ENCODE data around the gene TUBA1C.

Gene TUBA1C

GRCh38 chr12:49288412-49288853 lies 23.6 kb downstream of the TUBA1C start:
- H3K4me3 ChIP-seq (ENCODE audit: low read depth, low read length) = no peak overlapping the region
- TF ChIP-seq CTCF (IDR thresholded peaks at IDR 0.05; ENCODE audit: borderline replicate concordance, insufficient read depth, low read depth, low read length) = peak; percentile 73

GRCh38 chr12:49288922-49289555 lies 24.2 kb downstream of the TUBA1C start:
- H3K4me3 ChIP-seq (ENCODE audit: low read depth, low read length) = no peak overlapping the region
- no peak for TF ChIP-seq CTCF (IDR thresholded peaks at IDR 0.05; ENCODE audit: borderline replicate concordance, insufficient read depth, low read depth, low read length)

GRCh38 chr12:49292729-49293055 lies 27.8 kb downstream of the TUBA1C start:
- no peak for TF ChIP-seq CTCF (IDR thresholded peaks at IDR 0.05; ENCODE audit: borderline replicate concordance, insufficient read depth, low read depth, low read length)
- H3K4me3 ChIP-seq (ENCODE audit: low read depth, low read length) = no peak overlapping the region

GRCh38 chr12:49293056-49293956 lies 28.4 kb downstream of the TUBA1C start:
- TF ChIP-seq CTCF (IDR thresholded peaks at IDR 0.05; ENCODE audit: borderline replicate concordance, insufficient read depth, low read depth, low read length) = no peak
- H3K4me3 ChIP-seq (ENCODE audit: low read depth, low read length) = no peak overlapping the region

GRCh38 chr12:49294086-49294803 lies 29.4 kb downstream of the TUBA1C start:
- no peak for TF ChIP-seq CTCF (IDR thresholded peaks at IDR 0.05; ENCODE audit: borderline replicate concordance, insufficient read depth, low read depth, low read length)
- H3K4me3 ChIP-seq (ENCODE audit: low read depth, low read length) = no peak overlapping the region

- TF ChIP-seq CTCF (IDR thresholded peaks at IDR 0.05; ENCODE audit: borderline replicate concordance, insufficient read depth, low read depth, low read length) = no peak
- no peak overlapping the region for H3K4me3 ChIP-seq (ENCODE audit: low read depth, low read length)
These were observed 29.9 kb downstream of the TUBA1C start for GRCh38 chr12:49294804-49295081.
